ENCODE results near the gene CHADL.
"Not testable (repeated sequence)": the region's sequence is repeated elsewhere in the genome, so short reads cannot be mapped to it uniquely, and the experiment has no call there.

The CHADL gene

DNA sequence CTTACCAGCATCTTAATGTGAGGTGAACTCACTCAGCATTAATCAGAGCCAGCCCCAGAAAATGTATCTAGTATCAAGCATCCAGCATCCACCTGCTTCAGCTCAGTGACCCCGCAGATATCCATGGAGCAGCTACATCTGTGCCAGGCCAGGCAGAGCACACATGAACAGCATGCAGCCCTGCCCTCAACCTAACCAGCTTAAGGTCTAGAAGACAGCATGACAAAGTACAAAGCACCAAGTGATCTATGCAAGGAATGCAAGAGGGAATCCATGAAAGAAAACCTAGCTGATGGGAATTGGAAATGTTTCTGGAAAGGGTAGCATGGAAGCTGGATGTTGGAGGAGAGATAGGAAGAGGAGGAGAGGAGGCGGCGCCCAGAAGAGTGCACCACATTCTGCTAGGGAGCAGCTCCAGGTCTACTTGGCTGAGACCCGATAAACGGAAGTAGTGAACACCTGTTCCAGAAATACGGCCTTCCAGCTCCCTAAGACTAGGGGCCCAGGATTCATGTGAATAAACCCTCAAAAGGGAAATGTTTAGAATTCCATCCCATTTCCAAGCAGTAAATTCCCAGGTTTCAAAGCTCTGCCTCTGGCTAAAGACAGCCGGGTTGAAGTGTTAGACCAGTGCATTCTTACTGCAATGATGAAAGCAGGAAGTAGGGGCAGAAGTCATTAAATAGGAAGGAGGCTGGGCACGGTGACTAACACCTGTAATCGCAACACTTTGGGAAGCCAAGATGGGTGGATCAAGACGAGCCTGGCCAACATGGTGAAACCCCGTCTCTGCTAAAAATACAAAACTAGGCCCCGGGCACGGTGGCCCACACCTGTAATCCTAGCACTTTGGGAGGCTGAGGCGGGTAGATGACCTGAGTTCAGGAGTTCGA lies 59.1 kb downstream of the CHADL start:
- TF ChIP-seq, protein P1, sequence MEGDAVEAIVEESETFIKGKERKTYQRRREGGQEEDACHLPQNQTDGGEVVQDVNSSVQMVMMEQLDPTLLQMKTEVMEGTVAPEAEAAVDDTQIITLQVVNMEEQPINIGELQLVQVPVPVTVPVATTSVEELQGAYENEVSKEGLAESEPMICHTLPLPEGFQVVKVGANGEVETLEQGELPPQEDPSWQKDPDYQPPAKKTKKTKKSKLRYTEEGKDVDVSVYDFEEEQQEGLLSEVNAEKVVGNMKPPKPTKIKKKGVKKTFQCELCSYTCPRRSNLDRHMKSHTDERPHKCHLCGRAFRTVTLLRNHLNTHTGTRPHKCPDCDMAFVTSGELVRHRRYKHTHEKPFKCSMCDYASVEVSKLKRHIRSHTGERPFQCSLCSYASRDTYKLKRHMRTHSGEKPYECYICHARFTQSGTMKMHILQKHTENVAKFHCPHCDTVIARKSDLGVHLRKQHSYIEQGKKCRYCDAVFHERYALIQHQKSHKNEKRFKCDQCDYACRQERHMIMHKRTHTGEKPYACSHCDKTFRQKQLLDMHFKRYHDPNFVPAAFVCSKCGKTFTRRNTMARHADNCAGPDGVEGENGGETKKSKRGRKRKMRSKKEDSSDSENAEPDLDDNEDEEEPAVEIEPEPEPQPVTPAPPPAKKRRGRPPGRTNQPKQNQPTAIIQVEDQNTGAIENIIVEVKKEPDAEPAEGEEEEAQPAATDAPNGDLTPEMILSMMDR (IDR thresholded peaks at IDR 0.05; ENCODE audit: borderline replicate concordance, insufficient read depth, low read depth, low read length) = no peak
- no peak overlapping the region for H3K4me3 ChIP-seq (ENCODE audit: low read depth, low read length)

GRCh38 chr22:41180926-41181325 lies 59.8 kb downstream of the CHADL start:
- TF ChIP-seq, protein P1 (IDR thresholded peaks at IDR 0.05; ENCODE audit: borderline replicate concordance, insufficient read depth, low read depth, low read length) = no peak

DNA sequence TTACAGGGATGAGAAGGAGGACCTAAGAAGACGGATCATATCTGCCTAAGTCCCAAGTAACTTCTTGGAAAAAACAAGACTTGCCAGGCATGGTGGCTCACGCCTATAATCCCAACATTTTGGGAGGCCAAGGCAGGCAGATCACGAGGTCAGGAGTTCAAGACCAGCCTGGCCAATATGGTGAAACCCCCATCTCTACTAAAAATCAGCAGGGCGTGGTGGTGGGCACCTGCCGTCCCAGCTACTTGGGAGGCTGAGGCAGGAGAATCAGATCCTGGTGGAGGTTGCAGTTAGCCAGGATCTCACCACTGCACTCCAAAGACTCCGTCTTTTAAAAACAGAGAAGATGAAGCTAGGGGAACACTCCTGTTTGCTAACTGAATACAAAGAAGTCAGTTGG lies 60.4 kb downstream of the CHADL start:
- H3K4me3 ChIP-seq (ENCODE audit: low read depth, low read length) = not testable (repeated sequence)

More at GRCh38 chr22:41180926-41181325, 59.8 kb downstream of the CHADL start:
- H3K4me3 ChIP-seq (ENCODE audit: low read depth, low read length) = no peak overlapping the region

All from GM12875 (cell line).